Measurements from ENCODE around the gene SLC6A3.
A peak's percentile ranks its signal among the peaks of the same experiment; 100 is the strongest.

Gene SLC6A3

GRCh38 chr5:1445313-1445688 lies at the start of gene SLC6A3:
SLC6A3 (minus strand) TSS chr5:1445440; CDS start chr5:1443197, 2,243 bp downstream.
- peak in 1 of 4 experiments; percentile 11 for DNase-seq

- no peak for DNase-seq
These were observed 48.7 kb upstream of the SLC6A3 start for GRCh38 chr5:1493941-1494340.

- no peak for DNase-seq
These were observed 48.2 kb upstream of the SLC6A3 start for GRCh38 chr5:1493413-1493812.

GRCh38 chr5:1492757-1493156 lies 47.5 kb upstream of the SLC6A3 start:
- no peak for DNase-seq

- DNase-seq = no peak
These were observed 45.1 kb upstream of the SLC6A3 start for GRCh38 chr5:1490376-1490775.

- DNase-seq = no peak
These were observed 44.5 kb upstream of the SLC6A3 start for GRCh38 chr5:1489754-1490153.

- DNase-seq = no peak
These were observed 43.8 kb upstream of the SLC6A3 start for GRCh38 chr5:1488882-1489680.

- no peak for DNase-seq
These were observed 42.0 kb upstream of the SLC6A3 start for GRCh38 chr5:1487079-1487764.

- DNase-seq = no peak
These were observed 41.0 kb upstream of the SLC6A3 start for GRCh38 chr5:1486271-1486670.

GRCh38 chr5:1485579-1486118 lies 40.4 kb upstream of the SLC6A3 start:
- DNase-seq = no peak

GRCh38 chr5:1484730-1485578 lies 39.7 kb upstream of the SLC6A3 start:
- DNase-seq = no peak

- DNase-seq = no peak
These were observed 38.9 kb upstream of the SLC6A3 start for GRCh38 chr5:1483856-1484729.

- DNase-seq = no peak
These were observed 37.8 kb upstream of the SLC6A3 start for GRCh38 chr5:1483064-1483463.

- no peak for DNase-seq
These were observed 36.7 kb upstream of the SLC6A3 start for GRCh38 chr5:1481959-1482331.

- DNase-seq = no peak
These were observed 36.2 kb upstream of the SLC6A3 start for GRCh38 chr5:1481266-1481958.

GRCh38 chr5:1480806-1481205 lies 35.6 kb upstream of the SLC6A3 start:
- DNase-seq = no peak

- no peak for DNase-seq
These were observed 35.0 kb upstream of the SLC6A3 start for GRCh38 chr5:1480217-1480616.

- peak in 2 of 4 experiments; percentile 15 to 31 for DNase-seq
These were observed 34.4 kb upstream of the SLC6A3 start for GRCh38 chr5:1479581-1480188.

- DNase-seq = no peak
These were observed 33.8 kb upstream of the SLC6A3 start for GRCh38 chr5:1479066-1479465.

- no peak for DNase-seq
These were observed 33.2 kb upstream of the SLC6A3 start for GRCh38 chr5:1478271-1479035.

All from activated naive CD4-positive, alpha-beta T cell (primary cell).